Subcutaneous adipose tissue (tissue), 4 donors: Measurements from ENCODE around the gene PCDHGA1. TPM values are rescaled to one million over a fixed set of nuclear protein-coding genes. Genes with fewer than 3 reads are reported as not detected.

Source experiments
- total RNA-seq, 4 donors: library from RNA; depleted of rRNA; stranded (reverse); fragments of >200 nt; gene quantifications; one replicate each; pipeline ENCODE4 v1.1.0, GENCODE V29; 2016
- TF ChIP-seq, protein P1 (sequence below): fragments of 450-650 bp; IDR thresholded peaks from one replicate; pipeline ENCODE4 v1.5.1; 2016; ENCODE audit warnings: low read depth, mild to moderate bottlenecking, control low read depth, antibody characterized with exemption, moderate library complexity

PCDHGA1 gene
- total RNA-seq, 4 donors from 2014 or later: under 0.01 to 0.38 (median 0.33) TPM

- TF ChIP-seq, protein P1, sequence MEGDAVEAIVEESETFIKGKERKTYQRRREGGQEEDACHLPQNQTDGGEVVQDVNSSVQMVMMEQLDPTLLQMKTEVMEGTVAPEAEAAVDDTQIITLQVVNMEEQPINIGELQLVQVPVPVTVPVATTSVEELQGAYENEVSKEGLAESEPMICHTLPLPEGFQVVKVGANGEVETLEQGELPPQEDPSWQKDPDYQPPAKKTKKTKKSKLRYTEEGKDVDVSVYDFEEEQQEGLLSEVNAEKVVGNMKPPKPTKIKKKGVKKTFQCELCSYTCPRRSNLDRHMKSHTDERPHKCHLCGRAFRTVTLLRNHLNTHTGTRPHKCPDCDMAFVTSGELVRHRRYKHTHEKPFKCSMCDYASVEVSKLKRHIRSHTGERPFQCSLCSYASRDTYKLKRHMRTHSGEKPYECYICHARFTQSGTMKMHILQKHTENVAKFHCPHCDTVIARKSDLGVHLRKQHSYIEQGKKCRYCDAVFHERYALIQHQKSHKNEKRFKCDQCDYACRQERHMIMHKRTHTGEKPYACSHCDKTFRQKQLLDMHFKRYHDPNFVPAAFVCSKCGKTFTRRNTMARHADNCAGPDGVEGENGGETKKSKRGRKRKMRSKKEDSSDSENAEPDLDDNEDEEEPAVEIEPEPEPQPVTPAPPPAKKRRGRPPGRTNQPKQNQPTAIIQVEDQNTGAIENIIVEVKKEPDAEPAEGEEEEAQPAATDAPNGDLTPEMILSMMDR: no peak
Measured at GRCh38 chr5:141489841-141490240, 159.5 kb downstream of the PCDHGA1 start.

DNA sequence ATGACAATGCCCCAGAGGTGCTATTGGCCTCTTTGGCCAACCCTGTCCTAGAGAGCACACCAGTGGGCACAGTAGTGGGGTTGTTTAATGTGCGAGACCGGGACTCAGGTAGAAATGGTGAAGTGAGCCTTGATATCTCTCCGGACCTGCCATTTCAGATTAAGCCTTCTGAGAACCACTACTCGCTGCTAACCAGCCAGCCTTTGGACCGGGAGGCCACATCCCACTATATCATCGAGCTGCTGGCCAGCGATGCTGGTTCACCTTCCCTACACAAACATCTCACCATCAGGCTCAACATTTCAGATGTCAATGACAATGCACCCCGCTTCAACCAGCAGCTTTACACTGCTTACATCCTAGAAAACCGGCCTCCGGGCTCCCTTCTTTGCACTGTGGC lies 160.0 kb downstream of the PCDHGA1 start:
- TF ChIP-seq, protein P1: no peak

DNA sequence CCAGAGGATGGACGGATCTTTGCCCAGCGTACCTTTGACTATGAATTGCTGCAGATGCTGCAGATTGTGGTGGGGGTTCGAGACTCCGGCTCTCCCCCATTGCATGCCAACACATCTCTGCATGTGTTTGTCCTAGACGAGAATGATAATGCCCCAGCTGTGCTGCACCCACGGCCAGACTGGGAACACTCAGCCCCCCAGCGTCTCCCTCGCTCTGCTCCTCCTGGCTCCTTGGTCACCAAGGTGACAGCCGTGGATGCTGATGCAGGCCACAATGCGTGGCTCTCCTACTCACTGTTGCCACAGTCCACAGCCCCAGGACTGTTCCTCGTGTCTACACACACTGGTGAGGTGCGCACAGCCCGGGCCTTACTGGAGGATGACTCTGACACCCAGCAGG lies 160.5 kb downstream of the PCDHGA1 start:
- TF ChIP-seq, protein P1: no peak

GRCh38 chr5:141491323-141492167 lies 161.2 kb downstream of the PCDHGA1 start:
- TF ChIP-seq, protein P1: no peak

- TF ChIP-seq, protein P1: no peak
Measured at GRCh38 chr5:141492168-141492885, 162.0 kb downstream of the PCDHGA1 start.

- TF ChIP-seq, protein P1: no peak
Measured at GRCh38 chr5:141493500-141494422, 163.4 kb downstream of the PCDHGA1 start.
